MM.1S (cell line): ENCODE results near the gene DGKI.

ENCODE experiments used
- DNase-seq: peaks from one replicate; pipeline ENCODE4 v3.0.0-alpha.2; 2015
- H2AFZ ChIP-seq: fragments of 300-600 bp; sonication (generic); 2 replicates; pipeline ENCODE4 v1.6.0; 2016; ENCODE audit warnings: antibody characterized with exemption, low read length
- H3F3A ChIP-seq: fragments of 300-600 bp; sonication (generic); 2 replicates; pipeline ENCODE4 v1.6.1; 2016; ENCODE audit warnings: mild to moderate bottlenecking, antibody characterized with exemption, low read length, moderate library complexity, mixed read lengths; ENCODE audit not compliant: insufficient read depth
- H3K27ac ChIP-seq: fragments of 300-600 bp; sonication (generic); 2 replicates; pipeline ENCODE4 v1.5.1; 2016; ENCODE audit warnings: mild to moderate bottlenecking, low read length
- H3K27me3 ChIP-seq: fragments of 300-600 bp; sonication (generic); replicated peaks from 2 replicates; pipeline ENCODE4 v1.6.0; 2016; ENCODE audit warnings: low read length; ENCODE audit not compliant: insufficient read depth
- H3K36me3 ChIP-seq: fragments of 300-600 bp; sonication (generic); replicated peaks from 2 replicates; pipeline ENCODE4 v1.6.1; 2016; ENCODE audit warnings: mild to moderate bottlenecking, low read length, mixed read lengths; ENCODE audit not compliant: insufficient read depth
- H3K4me1 ChIP-seq: fragments of 300-600 bp; sonication (generic); 2 replicates; pipeline ENCODE4 v1.6.1; 2016; ENCODE audit warnings: low read length, mixed read lengths
- H3K4me2 ChIP-seq: fragments of 300-600 bp; sonication (generic); 2 replicates; pipeline ENCODE4 v1.6.0; 2016; ENCODE audit warnings: low read depth, low read length
- H3K4me3 ChIP-seq: fragments of 300-600 bp; sonication (generic); 2 replicates; pipeline ENCODE4 v1.5.1; 2016; ENCODE audit warnings: low read length, mixed read lengths
- H3K79me2 ChIP-seq: fragments of 300-600 bp; sonication (generic); 2 replicates; pipeline ENCODE4 v1.6.1; 2016; ENCODE audit warnings: mixed run types, low read length, mixed read lengths
- H3K9ac ChIP-seq: fragments of 300-600 bp; sonication (generic); 2 replicates; pipeline ENCODE4 v1.6.1; 2016; ENCODE audit warnings: low read length, mixed read lengths
- H3K9me2 ChIP-seq: fragments of 300-600 bp; sonication (generic); replicated peaks from 2 replicates; pipeline ENCODE4 v1.6.1; 2016; ENCODE audit warnings: mild to moderate bottlenecking, low read length, mixed read lengths; ENCODE audit not compliant: insufficient read depth
- H3K9me3 ChIP-seq: fragments of 300-600 bp; sonication (generic); replicated peaks from 2 replicates; pipeline ENCODE4 v1.6.1; 2016; ENCODE audit warnings: mild to moderate bottlenecking, low read length, mixed read lengths; ENCODE audit not compliant: insufficient read depth
- H4K20me1 ChIP-seq: fragments of 300-600 bp; sonication (generic); 2 replicates; pipeline ENCODE4 v1.6.1; 2016; ENCODE audit warnings: mild to moderate bottlenecking, low read length, moderate library complexity, mixed read lengths; ENCODE audit not compliant: insufficient read depth
- CTCF ChIP-seq: fragments of 300-600 bp; sonication (generic); IDR thresholded peaks from 2 replicates; pipeline ENCODE4 v1.5.1; 2016; ENCODE audit warnings: antibody characterized with exemption, low read length, mixed read lengths
- EZH2 ChIP-seq: fragments of 300-600 bp; sonication (generic); optimal IDR thresholded peaks from 2 replicates; pipeline ENCODE3; 2017; ENCODE audit warnings: low read depth, mild to moderate bottlenecking, antibody characterized with exemption, low read length, mixed read lengths
- EZH2phosphoT487 ChIP-seq: fragments of 300-600 bp; sonication (generic); IDR thresholded peaks from 2 replicates; pipeline ENCODE4 v1.6.1; 2018; ENCODE audit warnings: antibody characterized with exemption, low read length

The DGKI gene

DNA sequence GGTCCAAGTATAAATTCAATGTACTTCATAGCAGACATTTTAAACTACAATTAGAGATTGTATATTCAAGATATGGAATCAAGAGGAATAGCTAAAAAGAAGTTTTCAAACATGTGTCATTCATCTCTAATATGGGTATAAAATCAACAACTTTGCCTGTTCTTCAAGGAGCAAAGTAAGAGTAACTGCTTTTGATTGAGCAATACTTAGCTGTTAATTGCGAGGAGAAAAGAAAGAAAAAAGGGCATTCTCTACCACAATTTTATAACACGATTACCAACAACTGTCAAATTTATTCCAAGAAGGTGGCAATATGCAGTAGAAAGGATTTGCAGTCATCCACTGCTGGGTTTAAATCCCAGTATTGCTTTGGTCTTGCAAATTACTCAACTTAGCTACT lies 356.9 kb downstream of the DGKI start:
- H2AFZ ChIP-seq = no peak overlapping the region
- no peaks in the 10 kb centered on the region for H3K36me3 ChIP-seq
- no peaks in the 10 kb centered on the region for H4K20me1 ChIP-seq
- H3K4me2 ChIP-seq = no peak overlapping the region
- no peaks in the 10 kb centered on the region for H3K9me3 ChIP-seq
- H3K79me2 ChIP-seq = no peaks in the 10 kb centered on the region
- H3K27me3 ChIP-seq = no peaks in the 10 kb centered on the region
- no peak overlapping the region for H3K27ac ChIP-seq
- no peaks in the 10 kb centered on the region for H3K4me1 ChIP-seq
- no peak overlapping the region for H3K9ac ChIP-seq
- TF ChIP-seq EZH2phosphoT487 = no peak
- no peak for DNase-seq
- no peaks in the 10 kb centered on the region for H3F3A ChIP-seq
- H3K9me2 ChIP-seq = no peaks in the 10 kb centered on the region
- no peak overlapping the region for H3K4me3 ChIP-seq

DNA sequence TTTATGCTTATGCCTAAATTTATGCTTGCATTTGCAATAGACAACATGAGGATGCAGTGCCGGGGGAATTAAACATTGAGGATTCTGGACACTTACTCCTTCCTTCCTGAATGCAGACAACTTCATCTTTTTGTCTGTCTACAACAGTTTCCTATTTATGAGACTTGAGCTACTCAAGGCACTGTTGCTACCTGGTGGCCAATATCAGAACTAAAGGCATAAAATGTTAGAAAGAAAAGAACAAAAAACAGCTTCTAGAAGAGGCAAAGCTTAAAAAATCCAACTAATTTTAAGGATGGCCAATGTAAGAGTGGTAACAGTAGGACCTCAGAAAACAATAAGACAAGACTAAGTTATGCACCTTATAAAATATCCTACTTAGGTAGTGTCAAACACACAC lies 358.7 kb downstream of the DGKI start:
- no peaks in the 10 kb centered on the region for H3F3A ChIP-seq
- no peak overlapping the region for H3K4me2 ChIP-seq
- no peaks in the 10 kb centered on the region for H3K79me2 ChIP-seq
- TF ChIP-seq EZH2 = no peak
- TF ChIP-seq EZH2phosphoT487 = no peak
- TF ChIP-seq CTCF = no peak; the same call in 1 of the 2 replicates
- no peaks in the 10 kb centered on the region for H4K20me1 ChIP-seq
- no peaks in the 10 kb centered on the region for H3K36me3 ChIP-seq
- no peaks in the 10 kb centered on the region for H3K9me3 ChIP-seq
- no peak for DNase-seq
- H2AFZ ChIP-seq = no peak overlapping the region
- no peaks in the 10 kb centered on the region for H3K4me1 ChIP-seq
- H3K9me2 ChIP-seq = no peaks in the 10 kb centered on the region
- no peak overlapping the region for H3K4me3 ChIP-seq
- no peak overlapping the region for H3K27ac ChIP-seq
- no peak overlapping the region for H3K9ac ChIP-seq
- H3K27me3 ChIP-seq = no peaks in the 10 kb centered on the region

GRCh38 chr7:137485818-137486217 lies 361.0 kb downstream of the DGKI start:
- DNase-seq = no peak
- H4K20me1 ChIP-seq = no peaks in the 10 kb centered on the region
- no peaks in the 10 kb centered on the region for H3F3A ChIP-seq
- H3K9me2 ChIP-seq = no peaks in the 10 kb centered on the region
- H3K27ac ChIP-seq = no peak overlapping the region
- no peaks in the 10 kb centered on the region for H3K79me2 ChIP-seq
- no peaks in the 10 kb centered on the region for H3K36me3 ChIP-seq
- H3K9ac ChIP-seq = no peak overlapping the region
- no peak for TF ChIP-seq EZH2phosphoT487
- TF ChIP-seq CTCF = no peak
- TF ChIP-seq EZH2 = no peak
- no peak overlapping the region for H3K4me2 ChIP-seq
- H2AFZ ChIP-seq = no peak overlapping the region
- H3K27me3 ChIP-seq = no peaks in the 10 kb centered on the region
- H3K4me3 ChIP-seq = no peak overlapping the region
- peaks cover 3% of the 10 kb centered on the region; the same call in 1 of the 2 replicates for H3K4me1 ChIP-seq
- no peaks in the 10 kb centered on the region for H3K9me3 ChIP-seq

- H3K4me3 ChIP-seq = no peak overlapping the region
- no peak overlapping the region for H2AFZ ChIP-seq
- H3K9me3 ChIP-seq = no peaks in the 10 kb centered on the region
- no peak overlapping the region for H3K4me2 ChIP-seq
- H3K36me3 ChIP-seq = no peaks in the 10 kb centered on the region
- H3K9ac ChIP-seq = no peak overlapping the region
- no peaks in the 10 kb centered on the region for H3K79me2 ChIP-seq
- no peaks in the 10 kb centered on the region for H3K9me2 ChIP-seq
- no peaks in the 10 kb centered on the region for H4K20me1 ChIP-seq
- no peak overlapping the region for H3K27ac ChIP-seq
- DNase-seq = no peak
- H3K27me3 ChIP-seq = no peaks in the 10 kb centered on the region
- peaks cover 12% of the 10 kb centered on the region; the same call in 1 of the 2 replicates for H3K4me1 ChIP-seq
- no peaks in the 10 kb centered on the region for H3F3A ChIP-seq
- TF ChIP-seq CTCF (no peak), EZH2phosphoT487 (no peak), EZH2 (no peak)
These were observed 362.4 kb downstream of the DGKI start for GRCh38 chr7:137484326-137484725.
